Epithelial cell of esophagus (primary cell): ENCODE results near the gene DCP1B.

Source experiments
- DNase-seq: peaks from one replicate; pipeline ENCODE4 v3.0.0; 2010; ENCODE audit warnings: low read depth
- H3K4me3 ChIP-seq: 2 replicates; pipeline ENCODE4 v1.5.1; 2011; ENCODE audit warnings: mild to moderate bottlenecking, low read length, control low read depth
- CTCF ChIP-seq: IDR thresholded peaks from 2 replicates; pipeline ENCODE4 v1.5.1; 2011; ENCODE audit warnings: low read depth, mild to moderate bottlenecking, low read length, control low read depth, inconsistent platforms; ENCODE audit not compliant: insufficient read depth; ENCODE audit errors: missing control alignments

The DCP1B gene

GRCh38 chr12:1934831-1935230 lies 69.4 kb downstream of the DCP1B start:
- no peak overlapping the region for H3K4me3 ChIP-seq
- DNase-seq, result no peak
- no peak for TF ChIP-seq CTCF

- DNase-seq, result no peak
- no peak for TF ChIP-seq CTCF
- no peak overlapping the region for H3K4me3 ChIP-seq
These were observed 70.2 kb downstream of the DCP1B start for GRCh38 chr12:1934068-1934467.

GRCh38 chr12:1933342-1934051 lies 70.8 kb downstream of the DCP1B start:
- no peak overlapping the region for H3K4me3 ChIP-seq
- no peak for DNase-seq

GRCh38 chr12:1932264-1932777 lies 71.9 kb downstream of the DCP1B start:
- no peak overlapping the region for H3K4me3 ChIP-seq
- TF ChIP-seq CTCF, result no peak
- no peak for DNase-seq

More at GRCh38 chr12:1933342-1934051, 70.8 kb downstream of the DCP1B start:
- no peak for TF ChIP-seq CTCF

- TF ChIP-seq CTCF, result no peak
- no peak for DNase-seq
- no peak overlapping the region for H3K4me3 ChIP-seq
These were observed 72.6 kb downstream of the DCP1B start for GRCh38 chr12:1931642-1932041.

- no peak for TF ChIP-seq CTCF
- no peak overlapping the region for H3K4me3 ChIP-seq
- no peak for DNase-seq
These were observed 73.3 kb downstream of the DCP1B start for GRCh38 chr12:1930803-1931597.
